ENCODE data around the gene SSU72. TPM values are rescaled to one million over a fixed set of nuclear protein-coding genes. Genes with fewer than 3 reads are reported as not detected.

The SSU72 gene
- polyA plus RNA-seq, 1 of the 3 experiments (the other 2 are of a cell fraction): 104 TPM

- DNase-seq: no peak
- ChIA-PET POLR2A (no interaction called here), CTCF (no interaction called here)
- 96% methylated on average over 10 of the region's 10 CpGs for WGBS (ENCODE audit: low lambda C conversion rate)
- no peak overlapping the region for H3K9ac ChIP-seq
- H3K9me2 ChIP-seq: no peaks in the 10 kb centered on the region
- no peak overlapping the region for H3K4me3 ChIP-seq (ENCODE audit: low read depth in 2 of 2, low read length in 1 of 2)
- H3K79me2 ChIP-seq (ENCODE audit: insufficient read depth): peaks cover 100% of the 10 kb centered on the region
- no peaks in the 10 kb centered on the region for H3K27me3 ChIP-seq (ENCODE audit: insufficient read depth)
- H3K4me1 ChIP-seq (ENCODE audit: control insufficient read depth in 1 of 2, insufficient read depth in 2 of 2, low read depth in 1 of 2, low read length in 1 of 2): no peaks in the 10 kb centered on the region
- peaks cover 8% of the 10 kb centered on the region for H3F3A ChIP-seq (replicated peaks; ENCODE audit: insufficient read depth)
- no peak overlapping the region for H3K27ac ChIP-seq (ENCODE audit: low read depth in 2 of 2, low read length in 1 of 2)
- H3K36me3 ChIP-seq (replicated peaks in 1 of 2; ENCODE audit: control insufficient read depth in 1 of 2, insufficient read depth in 2 of 2, low read length in 1 of 2): peaks cover 22 to 26% of the 10 kb centered on the region in 2 experiments
- H4K20me1 ChIP-seq (ENCODE audit: insufficient read depth): peaks cover 75% of the 10 kb centered on the region
- no peak overlapping the region for H2AFZ ChIP-seq (ENCODE audit: low read depth)
- TF ChIP-seq MXI1 (IDR thresholded peaks at IDR 0.05; ENCODE audit: low read depth, low read length) (no peak), USF1 (IDR thresholded peaks at IDR 0.05; ENCODE audit: borderline replicate concordance, low read depth) (no peak), EZH2phosphoT487 (IDR thresholded peaks at IDR 0.05; ENCODE audit: borderline replicate concordance, low read depth) (no peak), RCOR1 (IDR thresholded peaks at IDR 0.05; ENCODE audit: low read length) (no peak), RAD21 (IDR thresholded peaks at IDR 0.05; ENCODE audit: low read length) (no peak), NFIC (IDR thresholded peaks at IDR 0.05; ENCODE audit: borderline replicate concordance) (no peak), SIN3A (IDR thresholded peaks at IDR 0.05; ENCODE audit: borderline replicate concordance, low read depth, low read length) (no peak), FOXJ3 (CRISPR knock-in tag; IDR thresholded peaks at IDR 0.05) (no peak), RXRA (IDR thresholded peaks at IDR 0.05; ENCODE audit: borderline replicate concordance, low read depth) (no peak), FOXM1 (IDR thresholded peaks at IDR 0.05; ENCODE audit: low read depth) (no peak), RFX5 (IDR thresholded peaks at IDR 0.05; ENCODE audit: low read length) (no peak)
- TF ChIP-seq, protein P1, sequence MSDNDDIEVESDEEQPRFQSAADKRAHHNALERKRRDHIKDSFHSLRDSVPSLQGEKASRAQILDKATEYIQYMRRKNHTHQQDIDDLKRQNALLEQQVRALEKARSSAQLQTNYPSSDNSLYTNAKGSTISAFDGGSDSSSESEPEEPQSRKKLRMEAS (IDR thresholded peaks at IDR 0.05; ENCODE audit: low read depth): no peak
- TF ChIP-seq, protein P2, sequence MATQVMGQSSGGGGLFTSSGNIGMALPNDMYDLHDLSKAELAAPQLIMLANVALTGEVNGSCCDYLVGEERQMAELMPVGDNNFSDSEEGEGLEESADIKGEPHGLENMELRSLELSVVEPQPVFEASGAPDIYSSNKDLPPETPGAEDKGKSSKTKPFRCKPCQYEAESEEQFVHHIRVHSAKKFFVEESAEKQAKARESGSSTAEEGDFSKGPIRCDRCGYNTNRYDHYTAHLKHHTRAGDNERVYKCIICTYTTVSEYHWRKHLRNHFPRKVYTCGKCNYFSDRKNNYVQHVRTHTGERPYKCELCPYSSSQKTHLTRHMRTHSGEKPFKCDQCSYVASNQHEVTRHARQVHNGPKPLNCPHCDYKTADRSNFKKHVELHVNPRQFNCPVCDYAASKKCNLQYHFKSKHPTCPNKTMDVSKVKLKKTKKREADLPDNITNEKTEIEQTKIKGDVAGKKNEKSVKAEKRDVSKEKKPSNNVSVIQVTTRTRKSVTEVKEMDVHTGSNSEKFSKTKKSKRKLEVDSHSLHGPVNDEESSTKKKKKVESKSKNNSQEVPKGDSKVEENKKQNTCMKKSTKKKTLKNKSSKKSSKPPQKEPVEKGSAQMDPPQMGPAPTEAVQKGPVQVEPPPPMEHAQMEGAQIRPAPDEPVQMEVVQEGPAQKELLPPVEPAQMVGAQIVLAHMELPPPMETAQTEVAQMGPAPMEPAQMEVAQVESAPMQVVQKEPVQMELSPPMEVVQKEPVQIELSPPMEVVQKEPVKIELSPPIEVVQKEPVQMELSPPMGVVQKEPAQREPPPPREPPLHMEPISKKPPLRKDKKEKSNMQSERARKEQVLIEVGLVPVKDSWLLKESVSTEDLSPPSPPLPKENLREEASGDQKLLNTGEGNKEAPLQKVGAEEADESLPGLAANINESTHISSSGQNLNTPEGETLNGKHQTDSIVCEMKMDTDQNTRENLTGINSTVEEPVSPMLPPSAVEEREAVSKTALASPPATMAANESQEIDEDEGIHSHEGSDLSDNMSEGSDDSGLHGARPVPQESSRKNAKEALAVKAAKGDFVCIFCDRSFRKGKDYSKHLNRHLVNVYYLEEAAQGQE (IDR thresholded peaks at IDR 0.05; ENCODE audit: low read depth, low read length): no peak
- TF ChIP-seq, protein P3, sequence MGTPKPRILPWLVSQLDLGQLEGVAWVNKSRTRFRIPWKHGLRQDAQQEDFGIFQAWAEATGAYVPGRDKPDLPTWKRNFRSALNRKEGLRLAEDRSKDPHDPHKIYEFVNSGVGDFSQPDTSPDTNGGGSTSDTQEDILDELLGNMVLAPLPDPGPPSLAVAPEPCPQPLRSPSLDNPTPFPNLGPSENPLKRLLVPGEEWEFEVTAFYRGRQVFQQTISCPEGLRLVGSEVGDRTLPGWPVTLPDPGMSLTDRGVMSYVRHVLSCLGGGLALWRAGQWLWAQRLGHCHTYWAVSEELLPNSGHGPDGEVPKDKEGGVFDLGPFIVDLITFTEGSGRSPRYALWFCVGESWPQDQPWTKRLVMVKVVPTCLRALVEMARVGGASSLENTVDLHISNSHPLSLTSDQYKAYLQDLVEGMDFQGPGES (IDR thresholded peaks at IDR 0.05; ENCODE audit: low read depth, low read length): no peak
- TF ChIP-seq, protein P4, sequence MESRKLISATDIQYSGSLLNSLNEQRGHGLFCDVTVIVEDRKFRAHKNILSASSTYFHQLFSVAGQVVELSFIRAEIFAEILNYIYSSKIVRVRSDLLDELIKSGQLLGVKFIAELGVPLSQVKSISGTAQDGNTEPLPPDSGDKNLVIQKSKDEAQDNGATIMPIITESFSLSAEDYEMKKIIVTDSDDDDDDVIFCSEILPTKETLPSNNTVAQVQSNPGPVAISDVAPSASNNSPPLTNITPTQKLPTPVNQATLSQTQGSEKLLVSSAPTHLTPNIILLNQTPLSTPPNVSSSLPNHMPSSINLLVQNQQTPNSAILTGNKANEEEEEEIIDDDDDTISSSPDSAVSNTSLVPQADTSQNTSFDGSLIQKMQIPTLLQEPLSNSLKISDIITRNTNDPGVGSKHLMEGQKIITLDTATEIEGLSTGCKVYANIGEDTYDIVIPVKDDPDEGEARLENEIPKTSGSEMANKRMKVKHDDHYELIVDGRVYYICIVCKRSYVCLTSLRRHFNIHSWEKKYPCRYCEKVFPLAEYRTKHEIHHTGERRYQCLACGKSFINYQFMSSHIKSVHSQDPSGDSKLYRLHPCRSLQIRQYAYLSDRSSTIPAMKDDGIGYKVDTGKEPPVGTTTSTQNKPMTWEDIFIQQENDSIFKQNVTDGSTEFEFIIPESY (IDR thresholded peaks at IDR 0.05; ENCODE audit: borderline replicate concordance, low read depth): no peak
- H3K9me3 ChIP-seq: no peaks in the 10 kb centered on the region
- no peak overlapping the region for H3K4me2 ChIP-seq
Measured at GRCh38 chr1:1567891-1568291, 6.8 kb downstream of the SSU72 start.

Data from SK-N-SH (cell line).